ENCODE data around the gene UPP2. TPM values are rescaled to one million over a fixed set of nuclear protein-coding genes. Genes with fewer than 3 reads are reported as not detected.

The UPP2 gene
- total RNA-seq, 1 experiment from 2014 or later, result not detected

DNA sequence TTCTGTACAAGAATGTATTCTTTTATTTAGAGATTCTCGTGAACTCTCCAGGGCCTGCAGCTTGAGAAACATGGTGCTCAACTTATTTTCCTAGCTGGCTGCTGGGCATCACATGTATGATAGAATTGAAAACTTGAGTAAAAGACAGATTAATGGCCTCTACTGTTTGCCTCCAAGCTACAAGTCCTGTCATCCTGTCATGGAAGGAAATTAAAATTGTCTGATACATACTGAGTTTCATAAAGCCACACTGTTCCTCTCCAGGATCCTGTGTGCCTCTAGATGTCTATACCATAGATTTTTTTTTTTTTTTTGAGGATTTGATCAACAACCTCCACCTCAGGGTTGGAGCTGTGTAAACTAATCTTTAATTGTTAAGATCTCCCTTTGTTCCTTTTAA lies 38.5 kb downstream of the UPP2 start:
- Histone ChIP-seq H3K4ac (ENCODE audit: low read depth, low read length) (no peak overlapping the region), H4K91ac (ENCODE audit: insufficient read length, low read depth, low read length) (no peak overlapping the region), H2BK5ac (ENCODE audit: insufficient read length, low read length) (no peak overlapping the region), H3K4me2 (ENCODE audit: insufficient read depth, insufficient read length, low read length) (no peak overlapping the region), H4K8ac (replicated peaks; ENCODE audit: insufficient read length, low read depth, low read length) (no peak overlapping the region), H3K23ac (ENCODE audit: insufficient read length, low read depth, low read length) (no peak overlapping the region), H2BK20ac (ENCODE audit: low read depth, low read length, poor library complexity, severe bottlenecking) (no peak overlapping the region), H2BK12ac (ENCODE audit: insufficient read length, low read depth, low read length) (no peak overlapping the region), H3K14ac (ENCODE audit: insufficient read depth, low read length) (no peak overlapping the region), H3K79me2 (ENCODE audit: insufficient read depth, low read length) (no peaks in the 10 kb centered on the region), H3K9ac (ENCODE audit: extremely low read depth, insufficient read length, low read length) (no peak overlapping the region), H3K4me1 (ENCODE audit: insufficient read depth, low read length) (no peaks in the 10 kb centered on the region), H3K18ac (ENCODE audit: insufficient read length, low read depth, low read length) (no peak overlapping the region), H3K27ac (ENCODE audit: insufficient read length, low read depth, low read length) (no peak overlapping the region), H2AFZ (ENCODE audit: low read length) (no peak overlapping the region), H2BK15ac (ENCODE audit: low read depth, low read length) (no peak overlapping the region), H3K23me2 (ENCODE audit: insufficient read length, low read depth, low read length, poor library complexity, severe bottlenecking) (no peaks in the 10 kb centered on the region), H3K56ac (ENCODE audit: insufficient read length, low read depth, low read length) (no peak overlapping the region), H2AK5ac (ENCODE audit: insufficient read length, low read length) (no peak overlapping the region), H3K27me3 (ENCODE audit: insufficient read depth, low read length) (no peaks in the 10 kb centered on the region), H2BK120ac (ENCODE audit: low read depth, low read length, poor library complexity, severe bottlenecking) (no peak overlapping the region), H3K9me3 (ENCODE audit: control insufficient read depth, low read depth, low read length) (no peaks in the 10 kb centered on the region), H4K5ac (ENCODE audit: insufficient read length, low read depth, low read length) (no peak overlapping the region), H4K20me1 (ENCODE audit: control insufficient read depth, insufficient read depth, insufficient read length) (no peaks in the 10 kb centered on the region), H3T11ph (ENCODE audit: low read length) (no peak overlapping the region), H3K79me1 (ENCODE audit: insufficient read depth, low read depth, low read length, poor library complexity, severe bottlenecking) (no peaks in the 10 kb centered on the region)
- Mint-ChIP-seq H3K36me3 (ENCODE audit: insufficient read depth in 1 of 3, low read depth in 3 of 3) (no peaks in the 10 kb centered on the region), H3K27me3 (ENCODE audit: low read depth) (no peaks in the 10 kb centered on the region), H3K4me3 (no peak overlapping the region), H3K4me1 (peaks cover 9% of the 10 kb centered on the region in 2 experiments), H3K27ac (no peak overlapping the region), H3K9me3 (peaks cover 0 to 3% of the 10 kb centered on the region in 2 experiments; a peak in 2 of 5 replicates)
- DNase-seq, result no peak
- no CpG with 5 or more reads among the region's 1 CpG for WGBS (ENCODE audit: extremely low coverage, insufficient read length, low lambda C conversion rate)
- TF ChIP-seq, protein P1, sequence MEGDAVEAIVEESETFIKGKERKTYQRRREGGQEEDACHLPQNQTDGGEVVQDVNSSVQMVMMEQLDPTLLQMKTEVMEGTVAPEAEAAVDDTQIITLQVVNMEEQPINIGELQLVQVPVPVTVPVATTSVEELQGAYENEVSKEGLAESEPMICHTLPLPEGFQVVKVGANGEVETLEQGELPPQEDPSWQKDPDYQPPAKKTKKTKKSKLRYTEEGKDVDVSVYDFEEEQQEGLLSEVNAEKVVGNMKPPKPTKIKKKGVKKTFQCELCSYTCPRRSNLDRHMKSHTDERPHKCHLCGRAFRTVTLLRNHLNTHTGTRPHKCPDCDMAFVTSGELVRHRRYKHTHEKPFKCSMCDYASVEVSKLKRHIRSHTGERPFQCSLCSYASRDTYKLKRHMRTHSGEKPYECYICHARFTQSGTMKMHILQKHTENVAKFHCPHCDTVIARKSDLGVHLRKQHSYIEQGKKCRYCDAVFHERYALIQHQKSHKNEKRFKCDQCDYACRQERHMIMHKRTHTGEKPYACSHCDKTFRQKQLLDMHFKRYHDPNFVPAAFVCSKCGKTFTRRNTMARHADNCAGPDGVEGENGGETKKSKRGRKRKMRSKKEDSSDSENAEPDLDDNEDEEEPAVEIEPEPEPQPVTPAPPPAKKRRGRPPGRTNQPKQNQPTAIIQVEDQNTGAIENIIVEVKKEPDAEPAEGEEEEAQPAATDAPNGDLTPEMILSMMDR (conservative IDR thresholded peaks at IDR 0.05), result no peak
